NB4 (cell line): Measurements from ENCODE around the gene SGCA.

Source experiments
- CTCF ChIP-seq: IDR thresholded peaks from one replicate; pipeline ENCODE4 v1.5.1; 2012; ENCODE audit warnings: low read depth, low read length
- MYC ChIP-seq: IDR thresholded peaks from 2 replicates; pipeline ENCODE4 v1.6.1; 2011; ENCODE audit warnings: low read depth, low read length
- POLR2A ChIP-seq: IDR thresholded peaks from 2 replicates; pipeline ENCODE4 v1.6.1; 2011; ENCODE audit warnings: mild to moderate bottlenecking; ENCODE audit not compliant: insufficient read length; ENCODE audit errors: extremely low read depth

- no peak for TF ChIP-seq CTCF
- TF ChIP-seq MYC, result no peak
- no peak for TF ChIP-seq POLR2A
These were observed 42.8 kb downstream of the SGCA start for GRCh38 chr17:50208611-50209061.
